Colonic mucosa (tissue), 4 donors: ENCODE results near the gene ZNF609. TPM values are rescaled to one million over a fixed set of nuclear protein-coding genes. Genes with fewer than 3 reads are reported as not detected.

Experiments
- DNase-seq: peaks from one replicate; pipeline ENCODE4 v3.0.0-alpha.2; 2020
- H3K27ac ChIP-seq: fragments of 200-600 bp; one replicate; pipeline ENCODE4 v1.8.0; 2021
- H3K27me3 ChIP-seq: fragments of 200-600 bp; one replicate; pipeline ENCODE4 v1.8.0; 2021
- H3K36me3 ChIP-seq: fragments of 200-600 bp; one replicate; pipeline ENCODE4 v1.8.0; 2021
- H3K4me1 ChIP-seq: fragments of 200-600 bp; one replicate; pipeline ENCODE4 v1.8.0; 2021; ENCODE audit warnings: mild to moderate bottlenecking
- H3K4me3 ChIP-seq: fragments of 200-600 bp; one replicate; pipeline ENCODE4 v1.8.0; 2021
- H3K9ac ChIP-seq, 2 donors: one replicate each; pipeline ENCODE4 v1.7.0; 2013; ENCODE audit warnings: control low read depth in 2 of 2, low read depth in 2 of 2, low read length in 2 of 2
- H3K9me3 ChIP-seq: fragments of 200-600 bp; one replicate; pipeline ENCODE4 v1.8.0; 2021
- CTCF ChIP-seq: fragments of 200-600 bp; IDR thresholded peaks from one replicate; pipeline ENCODE4 v1.8.0; 2022; ENCODE audit warnings: antibody characterized with exemption, mild to moderate bottlenecking
- intact Hi-C: fragments of 100-400 bp; cut with DNase I; formaldehyde crosslinking; loops from one replicate; pipeline ENCODE4 v1.14.1; 2022
- total RNA-seq, 2 donors: library from RNA; stranded (reverse); fragmentation: NEBNext Ultra II Directional in 1 of 2; extraction: Animal tissue kit (Norgen Biotek cat#: 25700) in 1 of 2; gene quantifications; one replicate each; pipeline ENCODE4 v1.2.1, GENCODE V29; 2021
- donor health status: healthy.
- donor health status: DM: no; HTN: no; CAD: no.
- donor health status: DM: no; HTN: no; CAD: no.

Gene ZNF609
- total RNA-seq, 2 donors from 2014 or later, result 24.5 to 24.8 TPM

DNA sequence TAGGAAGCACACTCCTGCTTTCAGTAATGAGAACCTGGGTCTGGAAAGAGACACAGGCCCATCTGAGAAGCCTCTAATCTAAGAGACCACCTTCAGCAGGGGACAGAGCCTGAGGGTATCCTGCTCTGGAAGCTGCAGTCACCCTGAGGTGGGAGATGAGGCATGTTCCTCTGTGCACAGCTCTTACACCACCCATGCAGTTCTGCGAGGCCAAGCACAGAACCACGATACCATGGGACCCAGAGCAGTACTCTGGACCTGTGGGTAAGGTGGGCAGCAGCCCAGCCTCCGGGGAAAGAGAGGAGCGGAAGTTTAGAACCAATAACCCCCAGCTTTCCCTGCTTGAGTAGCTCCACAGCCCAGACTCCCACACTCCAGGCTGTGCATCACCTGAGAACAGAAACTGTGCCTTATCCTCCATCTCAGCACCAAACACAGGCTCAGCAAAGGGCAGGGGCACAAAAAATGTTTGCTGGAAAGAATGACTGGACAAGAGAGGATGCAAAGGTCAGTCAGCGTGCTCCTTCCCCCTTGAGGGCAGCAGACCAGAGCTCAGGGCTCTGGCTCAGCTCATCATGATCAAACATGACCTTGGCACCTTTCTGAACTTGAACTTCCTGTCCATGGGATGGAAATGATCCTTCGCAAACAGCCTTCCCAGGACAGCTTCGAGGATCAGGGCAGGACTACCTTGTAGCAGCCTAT is 271.9 kb downstream of the ZNF609 start:
- intact Hi-C loops, result loop anchor here (5.0 kb wide), 1 partner anchor 175 kb away; no protein-coding TSS in a partner anchor
- Histone ChIP-seq H3K27me3 (no peaks in the 10 kb centered on the region), H3K9ac (no peak overlapping the region), H3K4me3 (no peak overlapping the region), H3K9me3 (no peaks in the 10 kb centered on the region), H3K36me3 (no peaks in the 10 kb centered on the region), H3K4me1 (no peaks in the 10 kb centered on the region), H3K27ac (no peak overlapping the region)
- DNase-seq, result no peak
- TF ChIP-seq CTCF, result no peak

Other genes with a start within 250 kb of the ZNF609 start
- 10 to 100 TPM; 17.0 to 18.5 TPM for gene CSNK1G1, start 104.4 kb upstream of the ZNF609 start, total RNA-seq
- gene PCLAF, start 79.1 kb upstream of the ZNF609 start, total RNA-seq, result 10 to 100 TPM; 11.8 to 40.4 TPM
- gene TRIP4, start 72.7 kb upstream of the ZNF609 start, total RNA-seq, result 10 to 100 TPM; 28.0 to 32.4 TPM